GM21381 (cell line): ENCODE data around the gene DNER.

Experiments used
- ATAC-seq: cut with Tn5 transposase; IDR thresholded peaks from one replicate; pipeline ENCODE4 v1.9.1; 2021; ENCODE audit warnings: mild to moderate bottlenecking, moderate library complexity; ENCODE audit not compliant: unreplicated experiment

Gene DNER

GRCh38 chr2:229673676-229674075 lies 40.7 kb downstream of the DNER start:
- ATAC-seq = no peak

GRCh38 chr2:229672021-229672420 lies 42.3 kb downstream of the DNER start:
- no peak for ATAC-seq

- no peak for ATAC-seq
Measured at GRCh38 chr2:229669841-229670240, 44.5 kb downstream of the DNER start.

- no peak for ATAC-seq
Measured at GRCh38 chr2:229666811-229667210, 47.5 kb downstream of the DNER start.

GRCh38 chr2:229665158-229665557 lies 49.2 kb downstream of the DNER start:
- no peak for ATAC-seq

GRCh38 chr2:229661478-229661877 lies 52.9 kb downstream of the DNER start:
- ATAC-seq = no peak

GRCh38 chr2:229660951-229661350 lies 53.4 kb downstream of the DNER start:
- no peak for ATAC-seq

GRCh38 chr2:229660391-229660790 lies 54.0 kb downstream of the DNER start:
- no peak for ATAC-seq

- no peak for ATAC-seq
Measured at GRCh38 chr2:229658004-229658403, 56.4 kb downstream of the DNER start.

- ATAC-seq = no peak
Measured at GRCh38 chr2:229654437-229654836, 59.9 kb downstream of the DNER start.

GRCh38 chr2:229653531-229653930 lies 60.8 kb downstream of the DNER start:
- ATAC-seq = no peak

GRCh38 chr2:229652796-229653195 lies 61.6 kb downstream of the DNER start:
- no peak for ATAC-seq

- ATAC-seq = no peak
Measured at GRCh38 chr2:229650901-229651300, 63.5 kb downstream of the DNER start.

GRCh38 chr2:229650059-229650458 lies 64.3 kb downstream of the DNER start:
- ATAC-seq = no peak

- no peak for ATAC-seq
Measured at GRCh38 chr2:229646186-229646723, 68.1 kb downstream of the DNER start.

- no peak for ATAC-seq
Measured at GRCh38 chr2:229642371-229642770, 72.0 kb downstream of the DNER start.

GRCh38 chr2:229641676-229642075 lies 72.7 kb downstream of the DNER start:
- no peak for ATAC-seq

- no peak for ATAC-seq
Measured at GRCh38 chr2:229640636-229641035, 73.7 kb downstream of the DNER start.

GRCh38 chr2:229636571-229636970 lies 77.8 kb downstream of the DNER start:
- no peak for ATAC-seq

GRCh38 chr2:229635371-229635680 lies 79.0 kb downstream of the DNER start:
- ATAC-seq = no peak

- ATAC-seq = no peak
Measured at GRCh38 chr2:229634601-229635370, 79.6 kb downstream of the DNER start.

- ATAC-seq = no peak
Measured at GRCh38 chr2:229633556-229633955, 80.8 kb downstream of the DNER start.

- no peak for ATAC-seq
Measured at GRCh38 chr2:229629039-229629438, 85.3 kb downstream of the DNER start.
